Peyer's patch (tissue), 4 donors: ENCODE data around the gene TBX21. TPM values are rescaled to one million over a fixed set of nuclear protein-coding genes. Genes with fewer than 3 reads are reported as not detected.

Source experiments
- DNase-seq, 3 donors: peaks; one replicate each; pipeline ENCODE4 v3.0.0-alpha.2; 2017 to 2019
- H3K27ac ChIP-seq, 4 donors: fragments of 200-600 bp; sonication (generic); one replicate each; pipeline ENCODE4 v1.5.1; 2016 to 2019
- H3K27me3 ChIP-seq, 2 donors: fragments of 200-600 bp; sonication (generic); one replicate each; pipeline ENCODE4 v1.5.1; 2019
- H3K36me3 ChIP-seq, 3 donors: fragments of 200-600 bp; sonication (generic); one replicate each; pipeline ENCODE4 v1.5.1; 2016 to 2019
- H3K4me1 ChIP-seq, 4 donors: fragments of 200-600 bp; sonication (generic); one replicate each; pipeline ENCODE4 v1.5.1; 2016 to 2019
- H3K4me3 ChIP-seq, 4 donors: fragments of 200-600 bp; sonication (generic); 1 replicate in 3 of 4; 2 replicates in 1 of 4; pipeline ENCODE4 v1.5.1; 2016 to 2019; ENCODE audit warnings: mild to moderate bottlenecking in 1 of 4
- H3K9me3 ChIP-seq, 4 donors: fragments of 200-600 bp; sonication (generic); one replicate each; pipeline ENCODE4 v1.5.1; 2016 to 2019; ENCODE audit warnings: mild to moderate bottlenecking in 1 of 4
- POLR2A ChIP-seq, 2 donors: fragments of 450-650 bp; IDR thresholded peaks; one replicate each; pipeline ENCODE4 v1.5.1; 2017; ENCODE audit warnings: antibody characterized with exemption in 2 of 2, mild to moderate bottlenecking in 2 of 2, moderate library complexity in 2 of 2
- total RNA-seq, 4 donors: library from RNA; depleted of rRNA; stranded (reverse); fragments of >200 nt; gene quantifications; one replicate each; pipeline ENCODE4 v1.1.0, GENCODE V29; 2016
- TF ChIP-seq, protein P1 (sequence below), 6 experiments: fragments of 450-650 bp in 4 of 6; fragments of 200-600 bp in 2 of 6; sonication (generic) in 1 of 6; IDR thresholded peaks; one replicate each; pipeline ENCODE4 v1.5.1; 2017 to 2019; ENCODE audit warnings: antibody characterized with exemption in 6 of 6, mild to moderate bottlenecking in 3 of 6, moderate library complexity in 1 of 6

Gene TBX21
- total RNA-seq, 4 donors from 2014 or later = 0.53 to 0.85 (median 0.67) TPM; not detected in 1

DNA sequence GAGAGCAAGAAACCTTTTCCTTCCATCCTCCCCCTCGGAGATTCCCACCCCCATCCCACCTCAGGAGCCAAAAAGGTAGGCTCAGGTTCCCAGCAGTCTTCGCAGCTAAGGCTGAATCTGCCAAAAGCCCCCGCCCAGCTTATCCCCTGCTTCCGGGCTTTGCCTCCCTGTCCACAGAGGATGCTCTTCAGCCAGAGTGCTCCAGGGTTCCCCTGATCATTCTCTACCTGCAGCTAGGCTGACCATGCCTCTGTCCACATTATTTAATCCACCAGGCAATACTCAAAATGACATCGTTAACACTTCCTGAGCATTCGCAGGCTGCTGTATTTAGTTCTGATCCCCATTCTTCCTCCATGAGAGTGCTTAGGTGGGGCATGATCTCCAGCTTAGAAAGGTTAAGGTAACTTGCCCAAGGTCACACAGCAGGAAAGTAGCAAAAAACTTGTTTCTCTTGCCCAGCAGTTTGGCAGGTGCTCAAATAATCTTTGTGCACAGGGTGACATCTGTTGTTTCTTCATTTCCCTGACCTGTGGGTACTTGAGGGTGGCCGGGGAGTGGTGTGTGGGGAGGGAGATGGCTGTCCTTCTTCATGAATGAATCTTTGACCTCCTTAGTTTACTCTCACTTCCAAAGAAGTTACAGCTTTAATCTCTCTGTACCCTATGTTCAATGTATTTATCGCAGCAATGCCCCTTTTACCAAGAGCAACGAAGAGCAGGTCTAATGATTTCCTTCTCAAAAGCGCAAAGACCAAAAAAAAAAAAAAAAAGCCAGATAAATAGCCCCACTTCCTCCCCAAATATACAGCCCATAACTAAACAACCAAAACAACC is 39.9 kb upstream of the TBX21 start:
- H3K27ac ChIP-seq = peak overlapping the region; percentile 39 to 86 (median 84)
- no peak for TF ChIP-seq POLR2A (IDR thresholded peaks at IDR 0.05)
- TF ChIP-seq, protein P1, sequence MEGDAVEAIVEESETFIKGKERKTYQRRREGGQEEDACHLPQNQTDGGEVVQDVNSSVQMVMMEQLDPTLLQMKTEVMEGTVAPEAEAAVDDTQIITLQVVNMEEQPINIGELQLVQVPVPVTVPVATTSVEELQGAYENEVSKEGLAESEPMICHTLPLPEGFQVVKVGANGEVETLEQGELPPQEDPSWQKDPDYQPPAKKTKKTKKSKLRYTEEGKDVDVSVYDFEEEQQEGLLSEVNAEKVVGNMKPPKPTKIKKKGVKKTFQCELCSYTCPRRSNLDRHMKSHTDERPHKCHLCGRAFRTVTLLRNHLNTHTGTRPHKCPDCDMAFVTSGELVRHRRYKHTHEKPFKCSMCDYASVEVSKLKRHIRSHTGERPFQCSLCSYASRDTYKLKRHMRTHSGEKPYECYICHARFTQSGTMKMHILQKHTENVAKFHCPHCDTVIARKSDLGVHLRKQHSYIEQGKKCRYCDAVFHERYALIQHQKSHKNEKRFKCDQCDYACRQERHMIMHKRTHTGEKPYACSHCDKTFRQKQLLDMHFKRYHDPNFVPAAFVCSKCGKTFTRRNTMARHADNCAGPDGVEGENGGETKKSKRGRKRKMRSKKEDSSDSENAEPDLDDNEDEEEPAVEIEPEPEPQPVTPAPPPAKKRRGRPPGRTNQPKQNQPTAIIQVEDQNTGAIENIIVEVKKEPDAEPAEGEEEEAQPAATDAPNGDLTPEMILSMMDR (IDR thresholded peaks at IDR 0.05) = no peak
- H3K4me1 ChIP-seq = peaks cover 0 to 26% (median 7%) of the 10 kb centered on the region in 4 donors
- no peak for DNase-seq
- peak overlapping the region; percentile 86 to 95 (median 91) for H3K4me3 ChIP-seq
- H3K27me3 ChIP-seq = no peaks in the 10 kb centered on the region
- H3K36me3 ChIP-seq = no peaks in the 10 kb centered on the region
- H3K9me3 ChIP-seq = no peaks in the 10 kb centered on the region

- no peak for TF ChIP-seq POLR2A (IDR thresholded peaks at IDR 0.05)
- TF ChIP-seq, protein P1 (IDR thresholded peaks at IDR 0.05) = no peak
- peaks cover 0 to 26% (median 7%) of the 10 kb centered on the region in 4 donors for H3K4me1 ChIP-seq
- H3K27ac ChIP-seq = peak within 1 kb of the TSS; percentile 84 to 91 (median 86)
- peak within 1 kb of the TSS; percentile 86 to 95 (median 91) for H3K4me3 ChIP-seq
- no peaks in the 10 kb centered on the region for H3K36me3 ChIP-seq
- no peaks in the 10 kb centered on the region for H3K27me3 ChIP-seq
- peak; percentile 43 to 74 (median 57) for DNase-seq
- no peaks in the 10 kb centered on the region for H3K9me3 ChIP-seq
Measured at GRCh38 chr17:47693731-47694580, 39.1 kb upstream of the TBX21 start, which contains the start of gene TBKBP1. TSS of gene TBKBP1 (plus strand) at chr17:47694161. CDS start at chr17:47696113, 1,952 bp downstream.

DNA sequence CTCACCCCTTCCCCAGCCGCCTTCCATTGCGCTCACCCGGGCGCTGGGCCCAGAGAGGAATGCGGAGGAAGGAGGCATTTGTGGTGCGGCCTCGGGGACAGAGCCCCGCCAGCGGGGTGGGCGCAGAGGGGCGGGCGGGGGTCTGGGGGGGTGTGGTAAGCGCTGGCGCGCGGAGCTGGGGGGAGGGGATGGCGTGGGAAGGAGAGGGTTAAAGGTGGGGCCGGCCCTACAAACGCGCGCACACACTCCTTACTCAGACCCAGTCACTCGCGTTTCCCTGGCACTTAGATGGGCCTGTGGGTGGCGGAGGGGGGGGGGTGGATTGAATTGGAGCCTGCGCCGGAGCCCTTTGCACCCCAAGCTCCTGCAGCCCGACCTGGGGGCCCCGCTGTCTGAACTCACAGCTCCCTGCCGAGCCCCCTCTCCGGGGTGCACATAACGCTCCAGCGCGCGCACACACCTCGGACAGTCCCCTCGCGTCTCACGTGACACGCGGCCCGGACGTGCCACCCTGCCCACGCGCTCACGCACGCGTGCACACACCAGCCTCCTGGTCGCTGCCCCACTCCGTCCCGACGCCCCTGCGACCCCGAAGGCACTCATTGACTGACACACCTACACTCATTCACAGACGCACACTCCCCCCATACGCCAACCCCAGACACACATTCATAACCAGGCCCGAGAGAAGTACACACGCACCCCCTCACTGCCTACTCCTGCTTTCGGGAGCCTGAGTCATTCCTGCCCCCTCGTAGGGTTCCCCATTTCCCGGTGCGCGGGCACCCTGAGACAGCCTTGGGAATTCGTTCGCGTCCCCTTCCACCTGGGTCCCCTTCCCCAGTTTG is 38.2 kb upstream of the TBX21 start:
- no peaks in the 10 kb centered on the region for H3K9me3 ChIP-seq
- peak; percentile 49 to 70 (median 59) for DNase-seq
- TF ChIP-seq, protein P1 (IDR thresholded peaks at IDR 0.05) = no peak
- no peak for TF ChIP-seq POLR2A (IDR thresholded peaks at IDR 0.05)
- no peaks in the 10 kb centered on the region for H3K27me3 ChIP-seq
- peak overlapping the region; percentile 84 to 91 (median 86) for H3K27ac ChIP-seq
- no peaks in the 10 kb centered on the region for H3K36me3 ChIP-seq
- H3K4me3 ChIP-seq = peak overlapping the region; percentile 86 to 95 (median 91)
- peaks cover 0 to 26% (median 7%) of the 10 kb centered on the region in 4 donors for H3K4me1 ChIP-seq

DNA sequence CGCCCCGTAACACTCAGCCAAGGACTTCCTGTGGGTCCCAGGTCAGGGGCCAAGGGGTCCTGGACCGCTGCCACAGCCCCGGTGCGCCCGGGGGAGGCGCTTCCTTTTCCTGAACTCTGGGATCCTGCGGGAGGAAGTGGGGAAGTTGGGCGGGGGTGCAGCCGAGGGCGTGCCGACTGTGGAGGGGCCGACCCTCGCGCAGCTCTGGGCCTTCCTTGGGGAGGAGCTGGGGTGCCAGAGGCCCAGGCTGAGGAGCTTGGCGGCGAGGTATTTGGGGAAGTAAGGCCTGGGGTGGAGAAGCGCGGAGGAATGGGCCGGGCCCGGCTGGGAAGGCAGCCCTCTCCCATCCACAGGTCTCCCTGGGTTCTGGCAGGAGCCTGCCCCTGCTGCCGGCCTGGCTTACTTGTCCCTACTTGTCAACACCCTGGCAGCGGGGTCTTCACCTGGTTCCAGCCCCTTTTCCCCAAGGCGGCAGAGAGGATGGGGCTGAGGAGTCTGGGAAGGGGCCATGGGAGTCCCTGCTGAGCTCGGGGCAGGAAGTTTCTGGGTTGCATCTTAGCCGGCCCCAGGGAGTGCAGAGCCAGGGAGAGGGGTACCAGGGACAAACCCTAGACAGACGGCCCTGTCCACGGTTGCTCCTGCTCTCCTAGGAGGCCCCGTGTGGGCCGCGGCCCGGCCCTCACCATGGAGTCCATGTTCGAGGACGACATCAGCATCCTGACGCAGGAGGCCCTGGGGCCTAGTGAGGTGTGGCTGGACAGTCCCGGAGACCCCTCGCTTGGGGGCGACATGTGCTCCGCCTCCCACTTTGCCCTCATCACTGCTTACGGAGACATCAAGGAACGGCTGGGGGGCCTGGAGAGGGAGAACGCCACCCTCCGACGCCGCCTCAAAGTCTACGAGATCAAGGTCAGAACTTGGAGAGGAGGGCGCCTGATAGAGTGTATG is 37.3 kb upstream of the TBX21 start:
- H3K27me3 ChIP-seq = no peaks in the 10 kb centered on the region
- H3K4me3 ChIP-seq = peak overlapping the region; percentile 86 to 95 (median 91)
- peak overlapping the region; percentile 84 to 91 (median 86) for H3K27ac ChIP-seq
- TF ChIP-seq POLR2A (IDR thresholded peaks at IDR 0.05) = no peak
- TF ChIP-seq, protein P1 (IDR thresholded peaks at IDR 0.05) = no peak
- peak in 2 of 3 donors; percentile 55 to 62 for DNase-seq
- no peaks in the 10 kb centered on the region for H3K9me3 ChIP-seq
- no peaks in the 10 kb centered on the region for H3K36me3 ChIP-seq
- H3K4me1 ChIP-seq = peaks cover 0 to 26% (median 7%) of the 10 kb centered on the region in 4 donors
